Measurements from ENCODE around the gene CACNA1E.

The CACNA1E gene

GRCh38 chr1:181620183-181620582 lies 136.9 kb downstream of the CACNA1E start:
- no peak overlapping the region for H3K27ac ChIP-seq
- TF ChIP-seq ZFX (IDR thresholded peaks at IDR 0.05) (no peak), CTCF (conservative IDR thresholded peaks at IDR 0.05) (no peak)

- no peak overlapping the region for H3K27ac ChIP-seq
- TF ChIP-seq CTCF (conservative IDR thresholded peaks at IDR 0.05): no peak
- TF ChIP-seq ZFX (IDR thresholded peaks at IDR 0.05): no peak
These were observed 140.5 kb downstream of the CACNA1E start for GRCh38 chr1:181623850-181624249.

- no peak overlapping the region for H3K27ac ChIP-seq
- TF ChIP-seq ZFX (IDR thresholded peaks at IDR 0.05) (no peak), CTCF (conservative IDR thresholded peaks at IDR 0.05) (no peak)
These were observed 143.1 kb downstream of the CACNA1E start for GRCh38 chr1:181626279-181626938.

- H3K27ac ChIP-seq: no peak overlapping the region
- TF ChIP-seq CTCF (conservative IDR thresholded peaks at IDR 0.05) (no peak), ZFX (IDR thresholded peaks at IDR 0.05) (no peak)
These were observed 147.1 kb downstream of the CACNA1E start for GRCh38 chr1:181630398-181630797.

- H3K27ac ChIP-seq: no peak overlapping the region
- TF ChIP-seq ZFX (IDR thresholded peaks at IDR 0.05) (no peak), CTCF (conservative IDR thresholded peaks at IDR 0.05) (no peak)
These were observed 147.5 kb downstream of the CACNA1E start for GRCh38 chr1:181630838-181631237.

GRCh38 chr1:181632492-181632891 lies 149.2 kb downstream of the CACNA1E start:
- no peak overlapping the region for H3K27ac ChIP-seq
- TF ChIP-seq ZFX (IDR thresholded peaks at IDR 0.05) (no peak), CTCF (conservative IDR thresholded peaks at IDR 0.05) (peak; percentile 17)

- peak; percentile 6; the same call in 1 of the 2 replicates for TF ChIP-seq CTCF (conservative IDR thresholded peaks at IDR 0.05)
- no peak for TF ChIP-seq ZFX (IDR thresholded peaks at IDR 0.05)
These were observed 149.6 kb downstream of the CACNA1E start for GRCh38 chr1:181632960-181633359.

More at GRCh38 chr1:181632960-181633359, 149.6 kb downstream of the CACNA1E start:
- no peak overlapping the region for H3K27ac ChIP-seq
